HEK293 (cell line): ENCODE data around the gene NKAIN4.

Experiments used
- ZBTB21 ChIP-seq: fragments of 450-650 bp; formaldehyde crosslinking; IDR thresholded peaks from 2 replicates; pipeline ENCODE4 v1.5.1; 2017; ENCODE audit warnings: missing biosample characterization, missing genetic modification characterization
- ZFP41 ChIP-seq: fragments of 450-650 bp; formaldehyde crosslinking; IDR thresholded peaks from 2 replicates; pipeline ENCODE4 v1.5.1; 2016; ENCODE audit warnings: missing biosample characterization, missing genetic modification characterization, borderline replicate concordance
- ZNF121 ChIP-seq: fragments of 450-650 bp; formaldehyde crosslinking; IDR thresholded peaks from 2 replicates; pipeline ENCODE4 v1.5.1; 2016; ENCODE audit warnings: missing biosample characterization, missing genetic modification characterization
- ZNF24 ChIP-seq: fragments of 450-650 bp; formaldehyde crosslinking; IDR thresholded peaks from 2 replicates; pipeline ENCODE4 v1.5.1; 2016; ENCODE audit warnings: missing biosample characterization, missing genetic modification characterization
- ZNF529 ChIP-seq: fragments of 450-650 bp; formaldehyde crosslinking; IDR thresholded peaks from 2 replicates; pipeline ENCODE4 v1.5.1; 2017; ENCODE audit warnings: missing genetic modification characterization, missing biosample characterization; ENCODE audit not compliant: insufficient replicate concordance
- TF ChIP-seq, protein P1 (sequence below): fragments of 450-650 bp; formaldehyde crosslinking; IDR thresholded peaks from 2 replicates; pipeline ENCODE4 v1.5.1; 2016; ENCODE audit warnings: missing biosample characterization, missing genetic modification characterization
- TF ChIP-seq, protein P2 (sequence below): fragments of 450-650 bp; formaldehyde crosslinking; IDR thresholded peaks from 2 replicates; pipeline ENCODE4 v1.5.1; 2016; ENCODE audit warnings: missing biosample characterization, missing genetic modification characterization
- TF ChIP-seq, protein P3 (sequence below): fragments of 450-650 bp; formaldehyde crosslinking; IDR thresholded peaks from 2 replicates; pipeline ENCODE4 v1.5.1; 2016; ENCODE audit warnings: missing biosample characterization, missing genetic modification characterization, low read depth
- TF ChIP-seq, protein P4 (sequence below): fragments of 450-650 bp; formaldehyde crosslinking; IDR thresholded peaks from 2 replicates; pipeline ENCODE4 v1.5.1; 2016; ENCODE audit warnings: missing biosample characterization, missing genetic modification characterization
- TF ChIP-seq, protein P5 (sequence below): fragments of 450-650 bp; formaldehyde crosslinking; IDR thresholded peaks from 2 replicates; pipeline ENCODE4 v1.5.1; 2016; ENCODE audit warnings: missing biosample characterization, missing genetic modification characterization

DNA sequence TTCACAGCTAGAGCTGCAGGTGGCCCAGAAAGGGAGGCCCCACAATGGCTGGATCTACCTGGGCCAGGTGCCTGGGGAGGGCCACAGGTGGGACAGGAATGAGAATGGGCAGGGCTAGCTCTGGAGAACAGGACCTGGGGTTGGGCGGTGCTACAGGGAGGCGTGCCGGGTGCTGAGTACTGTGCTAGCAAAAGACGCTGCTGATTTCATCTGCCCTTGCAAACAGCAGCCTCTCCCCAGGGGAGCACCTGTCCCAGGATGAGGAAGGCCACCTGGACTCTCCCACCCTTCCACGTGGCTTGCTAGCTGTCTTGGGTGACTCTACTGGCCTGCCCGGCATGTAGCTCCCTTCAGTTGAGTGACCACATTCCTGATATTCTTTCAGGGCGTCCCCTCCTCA lies 31.7 kb downstream of the NKAIN4 start:
- TF ChIP-seq ZNF24 (tag by site-specific recombination) (no peak), ZFP41 (no peak), ZNF121 (no peak), ZNF529 (no peak), ZBTB21 (no peak)
- TF ChIP-seq, protein P1, sequence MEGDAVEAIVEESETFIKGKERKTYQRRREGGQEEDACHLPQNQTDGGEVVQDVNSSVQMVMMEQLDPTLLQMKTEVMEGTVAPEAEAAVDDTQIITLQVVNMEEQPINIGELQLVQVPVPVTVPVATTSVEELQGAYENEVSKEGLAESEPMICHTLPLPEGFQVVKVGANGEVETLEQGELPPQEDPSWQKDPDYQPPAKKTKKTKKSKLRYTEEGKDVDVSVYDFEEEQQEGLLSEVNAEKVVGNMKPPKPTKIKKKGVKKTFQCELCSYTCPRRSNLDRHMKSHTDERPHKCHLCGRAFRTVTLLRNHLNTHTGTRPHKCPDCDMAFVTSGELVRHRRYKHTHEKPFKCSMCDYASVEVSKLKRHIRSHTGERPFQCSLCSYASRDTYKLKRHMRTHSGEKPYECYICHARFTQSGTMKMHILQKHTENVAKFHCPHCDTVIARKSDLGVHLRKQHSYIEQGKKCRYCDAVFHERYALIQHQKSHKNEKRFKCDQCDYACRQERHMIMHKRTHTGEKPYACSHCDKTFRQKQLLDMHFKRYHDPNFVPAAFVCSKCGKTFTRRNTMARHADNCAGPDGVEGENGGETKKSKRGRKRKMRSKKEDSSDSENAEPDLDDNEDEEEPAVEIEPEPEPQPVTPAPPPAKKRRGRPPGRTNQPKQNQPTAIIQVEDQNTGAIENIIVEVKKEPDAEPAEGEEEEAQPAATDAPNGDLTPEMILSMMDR (tag by site-specific recombination), result no peak
- TF ChIP-seq, protein P2, sequence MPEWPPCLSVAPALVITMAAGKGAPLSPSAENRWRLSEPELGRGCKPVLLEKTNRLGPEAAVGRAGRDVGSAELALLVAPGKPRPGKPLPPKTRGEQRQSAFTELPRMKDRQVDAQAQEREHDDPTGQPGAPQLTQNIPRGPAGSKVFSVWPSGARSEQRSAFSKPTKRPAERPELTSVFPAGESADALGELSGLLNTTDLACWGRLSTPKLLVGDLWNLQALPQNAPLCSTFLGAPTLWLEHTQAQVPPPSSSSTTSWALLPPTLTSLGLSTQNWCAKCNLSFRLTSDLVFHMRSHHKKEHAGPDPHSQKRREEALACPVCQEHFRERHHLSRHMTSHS (tag by site-specific recombination), result no peak
- TF ChIP-seq, protein P3, sequence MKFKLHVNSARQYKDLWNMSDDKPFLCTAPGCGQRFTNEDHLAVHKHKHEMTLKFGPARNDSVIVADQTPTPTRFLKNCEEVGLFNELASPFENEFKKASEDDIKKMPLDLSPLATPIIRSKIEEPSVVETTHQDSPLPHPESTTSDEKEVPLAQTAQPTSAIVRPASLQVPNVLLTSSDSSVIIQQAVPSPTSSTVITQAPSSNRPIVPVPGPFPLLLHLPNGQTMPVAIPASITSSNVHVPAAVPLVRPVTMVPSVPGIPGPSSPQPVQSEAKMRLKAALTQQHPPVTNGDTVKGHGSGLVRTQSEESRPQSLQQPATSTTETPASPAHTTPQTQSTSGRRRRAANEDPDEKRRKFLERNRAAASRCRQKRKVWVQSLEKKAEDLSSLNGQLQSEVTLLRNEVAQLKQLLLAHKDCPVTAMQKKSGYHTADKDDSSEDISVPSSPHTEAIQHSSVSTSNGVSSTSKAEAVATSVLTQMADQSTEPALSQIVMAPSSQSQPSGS (tag by site-specific recombination), result no peak
- TF ChIP-seq, protein P4, sequence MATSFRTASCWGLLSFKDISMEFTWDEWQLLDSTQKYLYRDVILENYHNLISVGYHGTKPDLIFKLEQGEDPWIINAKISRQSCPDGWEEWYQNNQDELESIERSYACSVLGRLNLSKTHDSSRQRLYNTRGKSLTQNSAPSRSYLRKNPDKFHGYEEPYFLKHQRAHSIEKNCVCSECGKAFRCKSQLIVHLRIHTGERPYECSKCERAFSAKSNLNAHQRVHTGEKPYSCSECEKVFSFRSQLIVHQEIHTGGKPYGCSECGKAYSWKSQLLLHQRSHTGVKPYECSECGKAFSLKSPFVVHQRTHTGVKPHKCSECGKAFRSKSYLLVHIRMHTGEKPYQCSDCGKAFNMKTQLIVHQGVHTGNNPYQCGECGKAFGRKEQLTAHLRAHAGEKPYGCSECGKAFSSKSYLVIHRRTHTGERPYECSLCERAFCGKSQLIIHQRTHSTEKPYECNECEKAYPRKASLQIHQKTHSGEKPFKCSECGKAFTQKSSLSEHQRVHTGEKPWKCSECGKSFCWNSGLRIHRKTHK (tag by site-specific recombination), result no peak
- TF ChIP-seq, protein P5, sequence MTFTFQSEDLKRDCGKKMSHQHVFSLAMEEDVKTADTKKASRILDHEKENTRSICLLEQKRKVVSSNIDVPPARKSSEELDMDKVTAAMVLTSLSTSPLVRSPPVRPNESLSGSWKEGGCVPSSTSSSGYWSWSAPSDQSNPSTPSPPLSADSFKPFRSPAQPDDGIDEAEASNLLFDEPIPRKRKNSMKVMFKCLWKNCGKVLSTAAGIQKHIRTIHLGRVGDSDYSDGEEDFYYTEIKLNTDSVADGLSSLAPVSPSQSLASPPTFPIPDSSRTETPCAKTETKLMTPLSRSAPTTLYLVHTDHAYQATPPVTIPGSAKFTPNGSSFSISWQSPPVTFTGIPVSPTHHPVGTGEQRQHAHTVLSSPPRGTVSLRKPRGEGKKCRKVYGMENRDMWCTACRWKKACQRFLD (tag by site-specific recombination), result no peak
